Ramos (cell line): ENCODE data around the gene CDC42.

Experiments used
- in situ Hi-C: fragments of 300-500 bp; cut with MboI; formaldehyde crosslinking; loops from one replicate; pipeline ENCODE4 v1.14.3; 2022; ENCODE audit warnings: low sequenced_read_pairs; ENCODE audit not compliant: unreplicated experiment

The CDC42 gene

DNA sequence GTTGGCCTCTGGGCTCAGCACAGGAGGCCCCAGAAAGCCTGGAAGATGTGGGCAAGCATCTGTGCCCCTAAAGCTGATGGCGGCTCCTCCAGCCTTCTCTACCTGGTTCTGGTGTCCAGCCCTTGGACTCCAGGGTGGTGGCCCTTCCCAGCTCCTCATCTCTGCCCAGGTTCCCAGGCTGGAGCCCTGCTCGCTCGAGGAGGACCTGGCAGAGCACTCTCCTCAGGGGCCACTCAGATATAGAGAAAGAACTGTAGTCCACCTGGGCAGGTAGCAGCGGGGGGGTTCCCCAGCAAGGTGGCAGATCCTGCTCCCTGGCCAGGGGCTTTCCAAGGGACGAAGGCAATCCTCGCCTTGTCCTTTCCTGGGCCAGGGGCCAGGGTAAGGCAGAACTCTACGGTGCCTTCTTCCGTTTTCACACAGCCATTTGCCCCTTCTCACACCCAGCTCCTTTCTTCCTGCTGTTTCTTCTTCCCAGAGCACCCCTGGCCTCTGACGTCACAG is 71.4 kb downstream of the CDC42 start:
- in situ Hi-C loops: loop anchor here (10.0 kb wide), 1 partner anchor 521 kb away; the partner anchor contains the start of gene C1QC

DNA sequence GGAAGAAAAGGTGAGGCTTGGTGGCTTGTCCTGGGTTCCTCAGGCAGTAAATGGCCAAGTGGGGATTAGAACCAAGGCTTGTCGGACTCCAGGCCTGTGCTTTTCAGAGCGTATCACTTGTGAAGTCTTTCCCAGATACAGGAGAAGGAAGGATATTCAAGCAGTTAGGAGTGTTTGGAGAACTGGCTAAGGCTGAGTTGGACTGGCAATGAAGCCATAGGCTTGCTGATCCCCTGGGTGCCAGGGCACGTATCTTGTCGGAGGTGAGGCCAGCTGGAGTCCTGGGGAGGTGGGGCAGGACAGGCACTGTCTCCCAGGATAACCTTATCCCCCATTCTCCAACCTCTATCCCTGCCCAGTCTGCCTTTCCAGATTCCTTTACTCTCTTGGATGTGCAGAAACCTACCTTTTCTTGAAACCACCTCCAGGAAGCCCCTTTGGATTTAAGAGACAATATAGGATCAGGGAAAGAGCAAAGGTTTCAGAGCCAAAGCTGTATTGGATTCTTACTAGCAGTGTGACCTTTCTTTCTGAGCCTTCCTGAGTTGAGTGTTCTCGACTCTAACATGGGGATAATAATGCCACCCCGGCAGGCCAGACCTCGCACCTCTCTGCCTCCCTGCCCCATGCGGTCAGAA is 72.2 kb downstream of the CDC42 start:
- in situ Hi-C loops: loop anchor here (10.0 kb wide), 1 partner anchor 520 kb away; the partner anchor contains the start of gene C1QC

DNA sequence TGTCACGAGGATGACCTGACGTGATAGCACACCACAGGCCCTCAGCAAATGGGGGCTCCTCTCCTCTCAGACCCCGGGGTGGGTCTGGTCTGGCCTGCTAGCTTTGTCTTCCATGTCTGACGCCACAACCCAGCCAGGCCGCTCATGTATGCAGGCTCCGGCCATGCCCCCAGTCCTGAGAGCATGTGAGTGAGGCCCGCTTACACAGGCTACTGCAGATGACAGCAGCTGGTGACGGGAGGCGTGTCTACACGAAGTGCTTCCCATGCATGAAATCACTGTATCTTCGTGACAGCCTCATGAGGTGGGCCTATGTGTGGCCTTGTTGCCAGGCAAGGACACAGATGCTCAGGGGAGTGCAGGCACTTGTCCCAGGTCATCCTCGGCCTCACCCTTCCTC is 74.0 kb downstream of the CDC42 start:
- in situ Hi-C loops: loop anchor here (10.0 kb wide), 1 partner anchor 518 kb away; the partner anchor contains the start of gene C1QC

DNA sequence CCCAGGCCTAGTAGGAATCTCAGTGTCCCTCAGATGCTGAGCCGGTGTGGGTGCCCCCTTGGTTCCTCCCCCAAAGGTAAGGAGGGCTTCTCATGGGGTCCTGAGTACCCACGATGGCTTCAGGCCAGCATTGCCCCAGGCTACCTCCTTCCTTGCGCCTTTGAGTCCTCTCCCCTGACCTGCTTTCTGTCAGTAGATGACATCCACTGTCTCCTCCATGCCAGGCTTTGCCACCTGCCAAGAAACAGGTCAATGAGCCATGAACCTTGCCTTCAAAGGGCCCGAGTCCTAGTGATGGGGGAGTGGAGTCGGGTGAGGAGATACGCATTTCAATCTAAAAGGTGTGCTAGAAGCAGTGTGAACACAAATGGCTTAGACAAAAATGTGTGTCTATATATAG is 74.7 kb downstream of the CDC42 start:
- in situ Hi-C loops: loop anchor here (10.0 kb wide), 1 partner anchor 518 kb away; the partner anchor contains the start of gene C1QC

DNA sequence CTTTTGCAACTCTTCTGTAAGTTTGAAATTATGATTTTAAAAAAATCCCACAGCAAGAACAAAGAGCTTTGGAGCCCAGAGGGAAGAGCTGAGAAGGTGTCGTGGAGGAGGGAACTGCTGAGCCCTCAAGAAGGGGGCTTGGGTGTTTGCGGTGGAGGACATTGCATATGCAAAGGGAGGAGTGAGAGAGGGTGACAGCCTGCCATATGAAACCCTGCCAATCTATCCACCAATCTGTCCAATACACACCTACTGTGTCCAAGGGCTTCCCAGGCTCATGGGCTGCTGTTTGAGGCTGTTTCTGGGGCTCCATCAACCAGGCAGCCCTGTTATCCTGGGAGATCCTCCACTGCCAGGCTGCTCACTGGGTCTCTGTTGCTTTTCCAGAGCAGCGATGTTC is 75.2 kb downstream of the CDC42 start:
- in situ Hi-C loops: loop anchor here (10.0 kb wide), 1 partner anchor 517 kb away; the partner anchor contains the start of gene C1QC

DNA sequence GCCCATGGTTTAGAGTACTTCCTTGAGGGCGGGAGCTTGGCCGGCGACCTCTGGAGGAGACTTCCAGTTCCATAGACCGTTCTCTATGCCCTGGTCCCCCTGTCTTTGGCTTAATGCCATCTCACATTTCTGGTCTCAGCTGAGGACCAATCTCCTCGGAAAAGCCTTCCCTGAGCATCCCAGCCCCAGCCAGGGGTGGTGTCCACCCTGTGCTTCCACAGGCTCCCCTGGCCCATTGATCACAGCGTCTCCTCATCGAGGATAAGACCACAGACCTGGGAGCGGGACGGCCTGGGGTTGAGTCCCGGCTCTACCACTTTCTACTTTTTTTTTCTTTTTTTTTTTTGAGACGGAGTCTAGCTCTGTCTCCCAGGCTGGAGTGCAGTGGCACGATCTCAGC is 75.9 kb downstream of the CDC42 start:
- in situ Hi-C loops: loop anchor here (10.0 kb wide), 1 partner anchor 516 kb away; the partner anchor contains the start of gene C1QC

DNA sequence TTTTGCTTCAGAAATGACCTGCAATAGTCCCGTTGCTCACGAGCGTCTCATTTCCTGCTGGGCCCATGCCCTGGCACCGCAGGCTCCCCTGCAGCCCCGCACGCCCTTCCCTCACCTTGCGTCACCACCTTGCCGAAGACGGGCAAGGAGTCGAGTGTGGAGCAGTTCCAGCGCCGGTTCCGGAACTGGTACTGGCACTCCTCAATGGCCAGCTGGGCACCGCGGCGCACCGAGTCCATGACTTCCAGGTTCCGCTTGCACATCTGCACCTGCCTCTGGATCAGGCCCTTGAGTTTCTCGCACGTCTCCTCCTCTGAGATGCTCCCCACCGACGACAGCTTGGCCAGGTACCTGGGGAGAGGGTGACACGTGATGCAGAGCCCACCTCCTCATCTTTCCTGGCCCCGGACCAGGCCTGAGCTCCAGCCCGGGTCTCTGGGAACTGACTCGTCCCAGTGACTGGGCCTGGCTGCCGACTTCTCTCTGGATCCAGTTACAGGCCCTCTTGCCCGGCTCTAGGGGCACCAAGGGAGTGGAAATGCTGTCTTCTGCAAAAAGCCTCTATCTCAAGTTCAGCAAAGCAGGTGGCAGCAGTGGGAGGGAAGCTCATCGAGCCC is 77.1 kb downstream of the CDC42 start:
- in situ Hi-C loops: loop anchor here (5.0 to 10.0 kb wide), 2 partner anchors 288 to 515 kb away; partner anchors contain the start of gene C1QC

DNA sequence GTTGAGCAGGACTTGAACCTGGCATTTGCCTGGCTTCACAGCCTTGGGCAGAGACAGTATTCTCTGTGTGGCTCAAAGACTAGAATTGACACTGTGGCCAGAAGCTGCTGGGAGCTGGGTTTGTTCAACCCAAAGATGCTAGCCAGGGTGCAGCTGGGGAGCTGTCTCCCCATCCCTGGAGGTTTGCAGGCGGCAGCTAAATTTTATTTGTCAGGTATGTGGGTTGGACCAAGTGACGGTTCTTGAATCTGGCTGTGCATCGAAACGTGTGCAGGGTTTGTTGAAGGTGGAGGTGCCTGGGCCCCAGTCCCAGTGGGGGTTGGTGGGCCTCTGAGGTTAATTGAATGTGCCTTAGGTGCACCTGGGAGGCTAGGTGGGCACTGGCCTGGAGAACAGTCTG is 78.6 kb downstream of the CDC42 start:
- in situ Hi-C loops: loop anchor here (5.0 kb wide), 1 partner anchor 286 kb away; no protein-coding TSS in a partner anchor

DNA sequence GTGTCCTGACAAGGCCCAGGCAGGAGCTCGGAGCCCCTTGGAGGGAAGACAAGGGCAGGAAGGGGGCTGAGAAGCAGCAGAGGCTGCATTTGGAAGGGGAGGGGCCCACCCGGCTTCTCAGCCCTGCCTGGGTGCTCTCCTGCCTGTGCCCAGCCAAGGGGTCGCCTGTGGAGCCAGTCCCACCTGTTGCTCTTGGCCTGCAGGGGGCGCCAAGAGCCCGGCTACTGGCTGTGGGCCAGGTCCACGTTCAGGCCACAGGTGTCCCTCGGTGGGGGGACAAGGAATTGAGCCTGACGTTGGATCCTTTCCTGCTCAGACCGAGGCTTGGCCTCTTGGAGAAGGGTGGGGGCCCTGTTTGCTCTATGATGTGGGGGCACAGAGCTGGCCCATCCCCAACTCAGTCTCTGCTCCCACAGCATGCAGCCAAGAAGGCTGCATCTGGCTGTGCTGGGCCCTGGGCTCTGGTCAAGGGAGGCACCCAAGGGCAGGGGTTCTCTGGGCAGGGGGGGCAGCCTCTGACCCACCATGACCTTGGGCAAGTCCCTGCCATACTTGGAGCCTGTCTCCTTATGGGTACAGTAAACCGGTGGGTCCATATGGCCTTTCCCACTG is 79.5 kb downstream of the CDC42 start:
- in situ Hi-C loops: loop anchor here (5.0 kb wide), 1 partner anchor 285 kb away; no protein-coding TSS in a partner anchor

DNA sequence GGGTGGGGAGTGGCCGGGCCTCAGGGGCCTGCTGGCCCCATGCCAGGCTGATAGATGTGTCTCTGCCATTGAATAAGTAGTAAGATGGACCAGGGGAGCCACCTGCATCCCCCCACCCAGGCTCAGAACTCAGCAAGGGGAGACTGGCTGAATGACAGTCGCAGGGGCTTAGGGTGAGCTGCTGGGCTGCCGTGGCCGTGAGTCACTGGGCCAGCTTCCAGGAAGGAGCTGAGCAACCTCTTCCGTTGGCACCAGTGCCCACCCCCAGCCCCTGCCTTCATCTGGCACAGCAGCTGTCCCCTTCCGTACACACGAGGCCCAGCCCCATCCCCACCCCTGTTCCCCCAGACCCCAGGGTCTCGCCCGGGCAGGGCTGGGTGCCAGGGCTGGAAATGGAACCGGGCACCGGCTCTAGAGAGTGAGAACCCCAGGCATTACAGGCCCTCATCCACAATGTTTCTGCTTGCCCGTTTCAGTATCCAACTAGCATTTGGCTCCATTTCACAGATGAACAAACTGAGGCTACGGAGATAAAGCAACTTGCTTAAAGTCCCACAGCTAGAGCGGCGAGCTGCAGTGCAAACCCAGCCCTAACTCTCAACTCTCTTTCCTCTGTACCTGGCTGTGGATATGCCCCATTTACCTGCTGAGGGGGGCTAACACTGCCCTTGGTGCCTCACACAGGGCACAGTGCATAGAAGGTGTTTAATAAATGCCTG is 80.2 kb downstream of the CDC42 start:
- in situ Hi-C loops: loop anchor here (5.0 kb wide), 1 partner anchor 285 kb away; no protein-coding TSS in a partner anchor

DNA sequence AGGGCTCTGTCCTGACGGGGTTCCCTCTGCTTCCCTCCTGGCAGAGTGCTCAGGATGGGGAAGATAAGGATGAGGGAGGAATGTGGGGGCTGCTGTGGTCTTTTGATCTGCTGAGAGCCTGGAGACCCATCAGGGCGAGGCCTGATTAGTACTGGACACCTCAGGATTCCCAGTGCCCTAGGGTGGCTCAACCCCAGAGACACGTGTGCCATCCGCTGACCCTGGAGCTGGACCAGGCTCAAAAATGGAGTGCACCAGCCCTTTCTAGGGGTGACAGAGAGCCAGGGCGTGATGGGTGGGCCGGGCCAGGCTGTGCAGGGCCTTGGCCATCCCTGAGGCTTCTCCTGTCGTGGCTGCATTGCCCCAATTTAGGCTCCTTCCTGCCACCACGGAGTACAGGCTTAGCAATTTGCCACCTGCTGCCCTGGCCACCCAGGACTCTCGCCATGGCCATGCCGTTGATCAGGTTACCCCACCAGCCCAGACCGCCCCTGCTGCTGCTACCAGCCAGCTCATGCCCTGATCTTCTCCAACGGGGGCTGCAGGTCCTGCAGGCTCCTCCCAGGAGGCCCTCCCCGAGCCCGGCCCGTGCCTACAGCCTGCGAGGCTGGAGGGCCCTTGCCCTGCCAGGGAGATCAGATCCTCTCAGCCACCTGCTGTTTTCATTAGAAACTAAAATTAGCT is 80.9 kb downstream of the CDC42 start:
- in situ Hi-C loops: loop anchor here (5.0 kb wide), 1 partner anchor 284 kb away; no protein-coding TSS in a partner anchor

DNA sequence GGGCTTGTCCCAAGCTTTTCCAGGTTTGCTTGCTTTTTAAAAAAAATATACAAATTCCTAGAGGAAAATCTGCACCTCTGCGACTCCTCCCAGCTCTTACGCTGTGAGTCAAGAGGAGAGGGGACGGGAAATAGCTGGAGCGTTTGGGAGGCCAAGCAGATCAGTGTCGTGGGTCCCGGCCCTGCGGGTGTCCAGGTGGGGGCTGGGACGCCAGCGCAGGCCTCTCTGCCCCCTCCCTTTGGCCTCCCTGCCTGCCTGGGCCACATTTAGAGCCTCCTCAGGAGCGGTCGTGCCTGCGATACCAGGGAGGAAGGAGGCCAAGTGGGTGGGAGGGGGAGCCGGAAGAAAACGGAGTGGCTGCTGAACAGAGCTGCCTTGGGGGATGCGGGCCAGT is 81.4 kb downstream of the CDC42 start:
- in situ Hi-C loops: loop anchor here (5.0 kb wide), 1 partner anchor 283 kb away; no protein-coding TSS in a partner anchor

DNA sequence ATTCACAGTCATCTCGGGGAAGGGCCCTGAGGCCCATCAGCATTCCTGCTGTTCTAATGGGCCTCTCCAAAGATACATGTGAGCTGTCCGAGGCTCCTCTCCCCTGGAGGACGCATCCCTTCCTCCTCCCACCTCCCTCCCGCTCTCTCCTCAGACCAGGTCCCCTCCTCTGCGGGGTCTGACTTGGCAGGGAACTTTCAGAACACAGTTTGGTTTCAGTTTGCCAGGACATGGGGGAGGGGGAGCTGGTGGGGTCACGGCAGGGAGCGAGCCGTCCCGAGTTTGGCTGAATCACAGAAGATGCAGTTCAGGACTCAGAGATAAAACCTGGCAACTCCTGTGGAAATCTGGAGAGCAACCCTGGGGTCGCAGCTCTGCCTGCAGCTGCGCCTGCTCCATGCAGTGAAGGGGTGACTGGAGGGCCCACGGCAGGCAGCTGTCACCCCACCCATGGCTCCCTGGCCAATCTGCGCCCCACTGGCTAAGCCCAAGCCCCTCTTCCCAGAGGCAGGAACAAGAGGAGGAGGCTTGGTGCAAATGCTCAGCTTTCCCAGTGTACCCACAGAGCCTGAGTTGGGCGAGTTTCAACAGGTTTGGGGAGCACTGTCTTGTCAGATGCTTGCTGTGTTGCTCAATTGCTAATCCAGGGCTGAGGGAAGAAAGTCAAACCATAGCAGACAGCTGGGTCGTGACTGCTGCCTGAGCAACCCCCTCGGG is 84.7 kb downstream of the CDC42 start:
- in situ Hi-C loops: no loop called here

DNA sequence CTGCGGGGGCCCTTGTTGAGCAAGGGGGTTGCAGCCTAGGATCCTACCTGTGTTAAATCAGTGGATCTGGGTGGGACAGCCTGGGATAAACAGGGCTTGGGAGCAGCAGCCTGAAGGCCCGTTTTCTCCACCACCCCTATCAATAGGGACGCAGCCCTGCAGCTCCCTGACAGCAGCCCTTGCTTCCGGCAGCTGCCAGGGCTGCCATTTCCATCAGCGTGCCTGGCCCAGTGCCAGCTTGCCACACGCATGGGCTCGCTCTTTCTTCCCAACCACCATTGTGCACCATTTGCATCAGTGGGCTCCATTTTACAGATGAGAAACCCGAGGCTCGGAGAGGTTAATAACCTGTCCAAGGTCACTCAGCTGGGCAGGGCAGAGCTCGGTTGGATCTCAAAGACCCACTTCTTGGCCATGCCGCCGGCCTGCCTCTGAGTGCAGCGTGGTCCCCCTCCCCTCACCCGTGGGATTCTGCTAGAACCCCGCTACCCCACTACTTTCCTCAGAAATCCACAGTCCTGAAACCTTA is 86.6 kb downstream of the CDC42 start:
- in situ Hi-C loops: no loop called here

DNA sequence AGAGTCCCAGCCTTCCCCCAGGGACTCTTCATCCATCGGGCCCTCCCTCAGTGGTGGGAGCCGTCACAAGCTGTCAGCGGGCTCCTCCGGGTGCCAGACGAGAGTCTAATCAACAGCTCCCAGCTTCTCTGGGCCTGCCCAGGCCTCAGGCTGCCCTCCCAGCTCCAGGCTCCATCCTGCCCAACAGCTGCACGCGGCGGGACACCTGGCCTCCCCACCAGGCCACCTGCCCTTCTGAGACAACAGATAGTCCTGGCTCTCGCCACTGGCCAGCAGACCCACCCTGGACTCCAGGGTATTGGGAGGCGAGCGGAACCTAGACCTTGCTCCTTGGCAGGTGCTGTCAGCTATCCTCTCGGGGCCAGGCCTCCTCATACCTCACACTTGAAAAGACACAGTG is 87.3 kb downstream of the CDC42 start:
- in situ Hi-C loops: no loop called here
